ENCODE measurements around the gene PKP4. TPM values are rescaled to one million over a fixed set of nuclear protein-coding genes. Genes with fewer than 3 reads are reported as not detected.

The PKP4 gene
- total RNA-seq, 1 donor from 2014 or later = 64.9 TPM

DNA sequence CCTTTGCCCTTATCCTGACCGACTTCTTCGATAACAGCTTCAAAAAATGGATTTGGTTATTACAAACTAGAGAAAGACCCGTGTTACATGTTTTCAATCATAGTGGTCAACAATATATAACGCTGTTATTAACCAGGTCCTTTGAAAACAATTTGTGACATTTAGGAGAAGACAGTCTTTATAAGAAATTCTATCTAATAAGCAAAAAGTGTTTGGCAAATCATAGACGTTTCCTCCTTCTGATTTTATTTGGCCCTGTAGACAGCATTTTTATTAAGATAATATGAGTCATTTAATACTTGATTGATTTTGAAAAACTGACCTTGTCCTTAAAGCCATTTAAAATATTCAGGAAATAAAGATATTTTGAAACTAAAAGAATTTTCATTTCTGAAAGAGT lies 177.9 kb downstream of the PKP4 start:
- no peaks in the 10 kb centered on the region for H3K9me3 Mint-ChIP-seq (ENCODE audit: unreplicated experiment)
- no peak for DNase-seq (ENCODE audit: low spot score)
- TF ChIP-seq, protein P1, sequence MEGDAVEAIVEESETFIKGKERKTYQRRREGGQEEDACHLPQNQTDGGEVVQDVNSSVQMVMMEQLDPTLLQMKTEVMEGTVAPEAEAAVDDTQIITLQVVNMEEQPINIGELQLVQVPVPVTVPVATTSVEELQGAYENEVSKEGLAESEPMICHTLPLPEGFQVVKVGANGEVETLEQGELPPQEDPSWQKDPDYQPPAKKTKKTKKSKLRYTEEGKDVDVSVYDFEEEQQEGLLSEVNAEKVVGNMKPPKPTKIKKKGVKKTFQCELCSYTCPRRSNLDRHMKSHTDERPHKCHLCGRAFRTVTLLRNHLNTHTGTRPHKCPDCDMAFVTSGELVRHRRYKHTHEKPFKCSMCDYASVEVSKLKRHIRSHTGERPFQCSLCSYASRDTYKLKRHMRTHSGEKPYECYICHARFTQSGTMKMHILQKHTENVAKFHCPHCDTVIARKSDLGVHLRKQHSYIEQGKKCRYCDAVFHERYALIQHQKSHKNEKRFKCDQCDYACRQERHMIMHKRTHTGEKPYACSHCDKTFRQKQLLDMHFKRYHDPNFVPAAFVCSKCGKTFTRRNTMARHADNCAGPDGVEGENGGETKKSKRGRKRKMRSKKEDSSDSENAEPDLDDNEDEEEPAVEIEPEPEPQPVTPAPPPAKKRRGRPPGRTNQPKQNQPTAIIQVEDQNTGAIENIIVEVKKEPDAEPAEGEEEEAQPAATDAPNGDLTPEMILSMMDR (IDR thresholded peaks at IDR 0.05; ENCODE audit: unreplicated experiment) = no peak

DNA sequence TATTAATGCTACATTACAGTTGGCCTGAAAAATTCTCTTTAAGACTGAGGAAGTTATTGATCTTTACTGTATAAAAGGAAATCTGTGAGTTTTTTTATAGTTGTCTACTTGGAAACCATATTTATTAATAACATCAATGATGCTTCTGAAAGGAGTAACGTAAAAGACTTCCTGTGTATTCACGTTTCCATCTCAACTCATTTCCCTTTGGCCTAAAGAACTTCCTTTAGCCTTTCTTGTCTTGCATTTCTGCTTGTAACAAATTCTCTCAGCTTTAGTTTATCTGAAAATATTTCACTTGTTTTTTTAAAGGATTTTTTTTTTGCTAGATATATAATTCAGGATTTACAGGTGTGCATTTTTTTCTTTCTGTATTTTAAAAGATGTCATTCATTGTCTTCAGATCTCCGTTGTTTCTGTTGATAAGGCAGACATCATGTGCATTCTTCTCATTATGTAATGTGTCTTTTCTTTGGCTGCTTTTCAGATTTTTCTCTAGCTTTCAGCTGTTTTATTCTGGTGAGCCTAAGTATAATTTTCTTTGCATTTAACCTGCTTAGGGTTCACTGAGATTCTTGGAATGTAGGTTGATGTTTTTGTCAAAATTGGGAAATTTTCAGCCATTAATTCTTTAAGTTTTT lies 179.3 kb downstream of the PKP4 start:
- Mint-ChIP-seq H3K36me3 (ENCODE audit: low read depth, unreplicated experiment) (peaks cover 13% of the 10 kb centered on the region), H3K4me3 (ENCODE audit: unreplicated experiment) (no peak overlapping the region), H3K9me3 (ENCODE audit: unreplicated experiment) (no peaks in the 10 kb centered on the region), H3K27ac (ENCODE audit: unreplicated experiment) (no peak overlapping the region), H3K4me1 (ENCODE audit: unreplicated experiment) (peaks cover 6% of the 10 kb centered on the region), H3K27me3 (ENCODE audit: unreplicated experiment) (no peaks in the 10 kb centered on the region)
- TF ChIP-seq, protein P1 (IDR thresholded peaks at IDR 0.05; ENCODE audit: unreplicated experiment) = no peak
- no peak for DNase-seq (ENCODE audit: low spot score)

More for the DNA sequence above, 177.9 kb downstream of the PKP4 start:
- H3K27me3 Mint-ChIP-seq (ENCODE audit: unreplicated experiment) = no peaks in the 10 kb centered on the region
- H3K4me3 Mint-ChIP-seq (ENCODE audit: unreplicated experiment) = no peak overlapping the region
- H3K36me3 Mint-ChIP-seq (ENCODE audit: low read depth, unreplicated experiment) = peaks cover 13% of the 10 kb centered on the region
- H3K27ac Mint-ChIP-seq (ENCODE audit: unreplicated experiment) = no peak overlapping the region
- peaks cover 6% of the 10 kb centered on the region for H3K4me1 Mint-ChIP-seq (ENCODE audit: unreplicated experiment)

- Mint-ChIP-seq H3K27me3 (ENCODE audit: unreplicated experiment) (no peaks in the 10 kb centered on the region), H3K27ac (ENCODE audit: unreplicated experiment) (no peak overlapping the region), H3K9me3 (ENCODE audit: unreplicated experiment) (no peaks in the 10 kb centered on the region)
Measured at GRCh38 chr2:158637357-158637756, 180.6 kb downstream of the PKP4 start.

DNA sequence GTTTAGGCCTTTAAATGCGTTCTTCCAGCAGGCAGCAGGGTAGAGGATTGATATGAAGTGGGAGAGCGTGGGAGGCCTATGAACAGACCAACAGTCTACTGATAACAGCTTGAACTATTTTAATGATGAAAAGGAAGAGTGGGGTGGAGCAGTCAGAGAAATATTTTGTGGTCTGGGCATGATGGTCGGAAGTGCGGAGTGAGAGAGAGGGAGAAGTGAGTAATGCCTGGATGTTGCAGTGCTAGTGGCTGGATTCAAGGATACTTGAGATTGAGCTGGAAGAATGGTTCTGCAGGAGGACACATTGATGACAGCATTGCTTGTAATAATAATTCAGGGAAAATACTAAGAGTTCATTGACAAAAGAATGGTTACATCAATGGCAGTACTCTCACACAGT lies 187.4 kb downstream of the PKP4 start:
- H3K27me3 Mint-ChIP-seq (ENCODE audit: unreplicated experiment) = peaks cover 1% of the 10 kb centered on the region
- TF ChIP-seq, protein P1 (IDR thresholded peaks at IDR 0.05; ENCODE audit: unreplicated experiment) = no peak
- H3K9me3 Mint-ChIP-seq (ENCODE audit: unreplicated experiment) = no peaks in the 10 kb centered on the region
- H3K4me3 Mint-ChIP-seq (ENCODE audit: unreplicated experiment) = no peak overlapping the region
- H3K4me1 Mint-ChIP-seq (ENCODE audit: unreplicated experiment) = peaks cover 16% of the 10 kb centered on the region
- no peak for DNase-seq (ENCODE audit: low spot score)
- H3K27ac Mint-ChIP-seq (ENCODE audit: unreplicated experiment) = peak overlapping the region; percentile 19
- peaks cover 6% of the 10 kb centered on the region for H3K36me3 Mint-ChIP-seq (ENCODE audit: low read depth, unreplicated experiment)

More at GRCh38 chr2:158637357-158637756, 180.6 kb downstream of the PKP4 start:
- peaks cover 6% of the 10 kb centered on the region for H3K4me1 Mint-ChIP-seq (ENCODE audit: unreplicated experiment)
- H3K4me3 Mint-ChIP-seq (ENCODE audit: unreplicated experiment) = no peak overlapping the region
- H3K36me3 Mint-ChIP-seq (ENCODE audit: low read depth, unreplicated experiment) = peaks cover 15% of the 10 kb centered on the region
- TF ChIP-seq, protein P1 (IDR thresholded peaks at IDR 0.05; ENCODE audit: unreplicated experiment) = no peak
- no peak for DNase-seq (ENCODE audit: low spot score)

DNA sequence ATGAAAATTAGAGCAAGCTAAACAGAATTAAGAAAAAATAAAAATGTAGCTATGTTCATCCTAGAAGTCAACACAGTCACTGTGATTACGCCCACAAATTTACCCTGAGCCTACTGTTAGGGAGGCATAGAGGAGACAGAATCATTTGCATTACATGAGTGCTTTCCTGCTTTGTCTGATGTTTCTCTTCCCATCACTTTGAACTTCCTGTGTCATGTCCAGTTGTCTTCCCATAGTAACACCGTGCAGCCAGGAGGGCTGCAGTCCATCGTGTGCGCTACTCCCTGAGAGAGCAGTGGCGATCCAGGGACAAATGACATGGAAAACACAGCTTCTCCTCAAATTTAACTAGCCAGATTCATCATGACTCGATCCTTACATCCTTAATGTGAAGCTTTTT lies 188.5 kb downstream of the PKP4 start:
- TF ChIP-seq, protein P1 (IDR thresholded peaks at IDR 0.05; ENCODE audit: unreplicated experiment) = no peak
- peaks cover 5% of the 10 kb centered on the region for H3K36me3 Mint-ChIP-seq (ENCODE audit: low read depth, unreplicated experiment)
- H3K27me3 Mint-ChIP-seq (ENCODE audit: unreplicated experiment) = peaks cover 1% of the 10 kb centered on the region
- H3K9me3 Mint-ChIP-seq (ENCODE audit: unreplicated experiment) = no peaks in the 10 kb centered on the region
- H3K4me1 Mint-ChIP-seq (ENCODE audit: unreplicated experiment) = peaks cover 16% of the 10 kb centered on the region
- H3K27ac Mint-ChIP-seq (ENCODE audit: unreplicated experiment) = peak overlapping the region; percentile 87
- H3K4me3 Mint-ChIP-seq (ENCODE audit: unreplicated experiment) = no peak overlapping the region
- no peak for DNase-seq (ENCODE audit: low spot score)

Measured in endothelial cell (in vitro differentiated cells).